ENCODE data around the gene TMEM165.
A peak's percentile ranks its signal among the peaks of the same experiment; 100 is the strongest.
"Not testable (repeated sequence)": the region's sequence is repeated elsewhere in the genome, so short reads cannot be mapped to it uniquely, and the experiment has no call there.

The TMEM165 gene, protein sequence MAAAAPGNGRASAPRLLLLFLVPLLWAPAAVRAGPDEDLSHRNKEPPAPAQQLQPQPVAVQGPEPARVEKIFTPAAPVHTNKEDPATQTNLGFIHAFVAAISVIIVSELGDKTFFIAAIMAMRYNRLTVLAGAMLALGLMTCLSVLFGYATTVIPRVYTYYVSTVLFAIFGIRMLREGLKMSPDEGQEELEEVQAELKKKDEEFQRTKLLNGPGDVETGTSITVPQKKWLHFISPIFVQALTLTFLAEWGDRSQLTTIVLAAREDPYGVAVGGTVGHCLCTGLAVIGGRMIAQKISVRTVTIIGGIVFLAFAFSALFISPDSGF

DNA sequence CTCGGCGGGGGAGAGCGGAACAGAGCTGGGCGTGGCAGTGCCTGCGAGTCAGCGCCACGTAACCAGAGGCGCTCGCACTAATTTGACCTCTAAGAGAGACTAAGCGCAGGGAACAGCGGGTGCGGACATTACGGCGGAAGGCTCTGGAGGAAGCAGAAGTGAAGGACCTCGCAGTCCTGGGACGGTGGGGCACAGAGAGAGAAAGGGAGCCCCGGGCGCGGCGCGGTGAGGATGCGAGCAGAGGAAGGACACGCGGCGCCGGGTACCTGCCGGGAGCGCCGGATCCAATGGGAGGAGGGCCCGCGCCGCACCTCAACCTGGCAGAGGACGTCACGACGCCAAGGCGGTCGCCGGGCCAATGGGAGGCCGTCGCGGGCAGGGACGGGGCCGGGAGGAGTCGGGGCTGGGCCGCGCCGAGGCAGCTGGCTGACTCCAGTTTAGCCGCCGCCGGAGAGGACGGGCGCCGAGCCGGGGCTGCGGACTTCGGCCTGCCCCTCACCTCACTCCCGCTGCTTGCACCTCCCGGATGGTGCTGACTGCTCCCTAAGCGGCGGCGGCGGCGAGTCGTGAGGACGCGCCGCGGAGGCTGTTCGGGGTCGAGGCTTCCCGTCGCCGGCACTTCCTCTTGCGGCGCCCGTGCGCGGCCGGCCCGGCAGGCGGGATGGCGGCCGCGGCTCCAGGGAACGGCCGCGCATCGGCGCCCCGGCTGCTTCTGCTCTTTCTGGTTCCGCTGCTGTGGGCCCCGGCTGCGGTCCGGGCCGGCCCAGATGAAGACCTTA, at the start of gene TMEM165:
TMEM165 (plus strand) TSS at position 429 of the 779 bp plus-strand sequence; CDS start at position 662, 233 bp downstream.
- TF ChIP-seq, protein P1, sequence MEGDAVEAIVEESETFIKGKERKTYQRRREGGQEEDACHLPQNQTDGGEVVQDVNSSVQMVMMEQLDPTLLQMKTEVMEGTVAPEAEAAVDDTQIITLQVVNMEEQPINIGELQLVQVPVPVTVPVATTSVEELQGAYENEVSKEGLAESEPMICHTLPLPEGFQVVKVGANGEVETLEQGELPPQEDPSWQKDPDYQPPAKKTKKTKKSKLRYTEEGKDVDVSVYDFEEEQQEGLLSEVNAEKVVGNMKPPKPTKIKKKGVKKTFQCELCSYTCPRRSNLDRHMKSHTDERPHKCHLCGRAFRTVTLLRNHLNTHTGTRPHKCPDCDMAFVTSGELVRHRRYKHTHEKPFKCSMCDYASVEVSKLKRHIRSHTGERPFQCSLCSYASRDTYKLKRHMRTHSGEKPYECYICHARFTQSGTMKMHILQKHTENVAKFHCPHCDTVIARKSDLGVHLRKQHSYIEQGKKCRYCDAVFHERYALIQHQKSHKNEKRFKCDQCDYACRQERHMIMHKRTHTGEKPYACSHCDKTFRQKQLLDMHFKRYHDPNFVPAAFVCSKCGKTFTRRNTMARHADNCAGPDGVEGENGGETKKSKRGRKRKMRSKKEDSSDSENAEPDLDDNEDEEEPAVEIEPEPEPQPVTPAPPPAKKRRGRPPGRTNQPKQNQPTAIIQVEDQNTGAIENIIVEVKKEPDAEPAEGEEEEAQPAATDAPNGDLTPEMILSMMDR (IDR thresholded peaks at IDR 0.05; ENCODE audit: control insufficient read depth, insufficient read depth, low read depth, low read length, missing control alignments) = no peak
- H3K4me3 ChIP-seq (ENCODE audit: control insufficient read depth, low read depth, low read length) = peak within 1 kb of the TSS; percentile 59
- no peak for DNase-seq (ENCODE audit: low read depth)

DNA sequence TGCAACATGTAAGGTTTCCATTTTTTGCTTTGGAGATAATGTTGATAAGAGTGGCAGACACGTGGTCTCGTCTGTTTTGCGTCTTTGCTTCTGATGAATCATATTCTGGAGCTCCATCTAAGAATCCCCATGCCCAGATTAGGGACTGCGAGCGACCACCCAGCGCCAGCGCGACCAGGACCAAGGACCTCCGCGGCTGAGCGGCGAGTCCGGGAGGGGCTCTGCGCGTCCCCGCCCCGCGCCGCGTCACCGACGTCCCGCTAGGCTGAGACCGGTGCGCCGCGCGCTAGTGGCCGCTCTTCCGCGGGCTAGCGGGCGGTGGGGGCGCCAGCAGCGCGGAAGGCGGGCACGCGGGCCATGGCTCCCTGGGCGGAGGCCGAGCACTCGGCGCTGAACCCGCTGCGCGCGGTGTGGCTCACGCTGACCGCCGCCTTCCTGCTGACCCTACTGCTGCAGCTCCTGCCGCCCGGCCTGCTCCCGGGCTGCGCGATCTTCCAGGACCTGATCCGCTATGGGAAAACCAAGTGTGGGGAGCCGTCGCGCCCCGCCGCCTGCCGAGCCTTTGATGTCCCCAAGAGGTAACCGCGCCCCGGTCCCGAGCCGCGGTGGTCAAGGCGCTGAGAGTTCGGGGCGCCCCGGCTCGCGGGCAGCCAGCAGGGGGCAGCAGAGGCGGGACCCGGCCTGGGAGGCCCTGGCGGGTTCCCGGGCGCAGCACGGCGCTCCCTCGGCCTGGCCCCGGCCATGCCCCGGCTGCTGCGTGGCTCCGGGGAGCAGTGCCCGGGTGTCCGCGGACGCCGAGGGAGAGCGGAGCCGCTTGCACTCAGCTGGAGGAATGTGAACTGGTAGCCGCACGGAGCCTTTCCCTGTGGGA, 49.5 kb upstream of the TMEM165 start, which contains the start of gene SRD5A3:
SRD5A3 (plus strand) TSS at position 263 of the 871 bp plus-strand sequence; CDS start at position 358, 95 bp downstream.
- DNase-seq (ENCODE audit: low read depth) = no peak
- peak within 1 kb of the TSS; percentile 74 for H3K4me3 ChIP-seq (ENCODE audit: control insufficient read depth, low read depth, low read length)
- TF ChIP-seq, protein P1 (IDR thresholded peaks at IDR 0.05; ENCODE audit: control insufficient read depth, insufficient read depth, low read depth, low read length, missing control alignments) = peak; percentile 70

DNA sequence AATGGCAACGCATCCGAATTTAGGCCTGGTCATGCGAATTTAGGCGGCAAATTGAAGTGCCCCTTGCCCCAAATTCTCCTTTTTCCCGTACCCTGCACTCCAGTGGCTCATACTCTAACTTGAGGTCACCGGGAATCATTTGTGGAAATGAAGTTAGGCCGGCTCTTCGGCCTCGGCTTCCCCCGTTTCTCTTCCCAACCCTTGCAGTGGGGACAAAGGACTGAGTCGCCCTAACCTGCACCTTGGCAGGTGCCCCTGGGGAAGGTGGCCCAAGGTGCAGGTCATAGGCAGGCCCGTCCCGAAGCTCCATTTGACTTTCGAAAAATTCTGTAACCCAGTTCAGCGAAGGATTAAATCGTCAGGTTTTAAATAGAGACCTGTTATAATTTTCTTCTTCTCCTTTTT, 48.9 kb upstream of the TMEM165 start:
- DNase-seq (ENCODE audit: low read depth) = no peak
- TF ChIP-seq, protein P1 (IDR thresholded peaks at IDR 0.05; ENCODE audit: control insufficient read depth, insufficient read depth, low read depth, low read length, missing control alignments) = no peak
- H3K4me3 ChIP-seq (ENCODE audit: control insufficient read depth, low read depth, low read length) = peak overlapping the region; percentile 74

DNA sequence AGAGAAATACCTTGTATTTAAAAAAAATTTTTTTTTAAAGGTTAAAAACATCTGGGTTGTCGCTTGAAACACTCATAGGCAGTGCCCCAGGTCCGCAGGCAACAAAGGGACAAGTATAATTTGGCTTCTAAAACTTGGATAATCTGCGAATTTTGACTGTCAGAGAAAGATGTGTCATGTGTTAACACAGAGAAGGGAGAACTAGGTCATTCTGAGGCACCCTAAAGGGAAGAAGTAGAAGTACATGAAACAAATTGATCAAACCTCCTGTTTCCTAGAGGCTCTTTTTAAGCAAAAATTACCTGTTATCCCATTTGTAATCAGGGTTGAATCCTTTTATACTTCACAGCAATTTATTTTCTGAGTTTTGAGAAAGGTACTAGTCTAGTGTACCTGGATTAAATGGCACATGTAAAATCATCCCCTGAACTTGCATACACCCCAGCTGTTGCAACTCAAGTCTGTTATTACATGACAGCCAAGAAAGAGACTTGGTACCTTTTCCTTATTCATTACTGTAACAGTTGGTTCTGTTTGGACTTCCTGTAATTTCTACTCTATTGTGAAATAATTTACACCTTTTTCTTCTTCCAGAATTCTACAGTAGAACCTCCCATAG, 48.0 kb upstream of the TMEM165 start:
- DNase-seq (ENCODE audit: low read depth) = no peak
- no peak overlapping the region for H3K4me3 ChIP-seq (ENCODE audit: control insufficient read depth, low read depth, low read length)

DNA sequence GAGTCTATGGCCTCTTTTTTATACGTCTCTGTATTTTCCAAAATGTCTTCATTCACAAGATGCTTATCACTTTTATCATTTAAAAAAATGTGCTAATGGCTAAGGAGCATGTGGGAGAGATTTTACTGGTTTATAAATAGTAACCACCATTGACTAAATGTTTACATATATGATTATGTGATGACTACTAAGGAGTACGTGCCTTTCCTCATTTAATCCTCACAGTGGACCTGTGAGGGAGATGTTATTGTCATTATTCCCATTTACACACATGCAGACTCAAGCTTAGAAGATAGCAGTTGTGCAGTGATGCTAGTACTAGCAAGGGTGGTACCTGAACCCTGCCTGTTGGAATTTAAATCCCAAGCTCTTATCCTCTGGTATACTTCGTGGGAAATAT, 47.3 kb upstream of the TMEM165 start:
- TF ChIP-seq, protein P1 (IDR thresholded peaks at IDR 0.05; ENCODE audit: control insufficient read depth, insufficient read depth, low read depth, low read length, missing control alignments) = no peak
- H3K4me3 ChIP-seq (ENCODE audit: control insufficient read depth, low read depth, low read length) = no peak overlapping the region

More for the DNA sequence above, 48.0 kb upstream of the TMEM165 start:
- TF ChIP-seq, protein P1 (IDR thresholded peaks at IDR 0.05; ENCODE audit: control insufficient read depth, insufficient read depth, low read depth, low read length, missing control alignments) = no peak

DNA sequence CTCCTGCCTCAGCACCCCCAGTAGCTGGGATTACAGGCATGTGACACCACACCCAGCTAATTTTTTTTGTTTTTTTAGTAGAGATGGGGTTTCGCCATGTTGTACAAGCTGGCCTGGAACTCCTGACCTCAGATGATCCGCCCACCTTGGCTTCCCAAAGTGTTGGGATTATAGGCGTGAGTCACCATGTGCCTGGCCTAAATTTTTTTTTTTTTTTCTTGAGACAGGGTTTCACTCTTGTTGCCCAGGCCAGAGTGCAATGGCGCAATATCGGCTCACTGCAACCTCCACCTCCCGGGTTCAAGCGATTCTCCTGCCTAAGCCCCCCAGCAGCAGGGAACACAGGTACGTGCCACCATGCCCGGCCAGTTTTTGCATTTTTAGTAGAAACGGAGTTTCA, 44.9 kb upstream of the TMEM165 start:
- DNase-seq (ENCODE audit: low read depth) = not testable (repeated sequence)

More for the DNA sequence above, 47.3 kb upstream of the TMEM165 start:
- no peak for DNase-seq (ENCODE audit: low read depth)

More for the DNA sequence above, 44.9 kb upstream of the TMEM165 start:
- not testable (repeated sequence) for H3K4me3 ChIP-seq (ENCODE audit: control insufficient read depth, low read depth, low read length)

Measured in AG09309 (cell line).